Right ventricle myocardium superior (tissue), 1 donor: Measurements from ENCODE around the gene CD300H. TPM values are rescaled to one million over a fixed set of nuclear protein-coding genes. Genes with fewer than 3 reads are reported as not detected.
A peak's percentile ranks its signal among the peaks of the same experiment; 100 is the strongest.
"Not testable (repeated sequence)": the region's sequence is repeated elsewhere in the genome, so short reads cannot be mapped to it uniquely, and the experiment has no call there.

Experiments used
- ATAC-seq: fragments of 200-7000 bp; cut with Tn5 transposase; one replicate; pipeline ENCODE4 v1.9.1; 2020; ENCODE audit warnings: mild to moderate bottlenecking; ENCODE audit not compliant: poor library complexity
- DNase-seq: peaks from one replicate; pipeline ENCODE4 v3.0.0-alpha.2; 2020
- intact Hi-C: fragments of 100-400 bp; cut with DNase I; formaldehyde crosslinking; loops from one replicate; pipeline ENCODE4 v1.11.2; 2022
- total RNA-seq: library from RNA; stranded (reverse); fragmentation: NEBNext Ultra II Directional; extraction: Animal tissue kit (Norgen Biotek cat#: 25700); gene quantifications from one replicate; pipeline ENCODE4 v1.2.1, GENCODE V29; 2021
- donor health status: DM: no; HTN: yes; CAD: no; lungs with severe emphysema.

CD300H gene
- total RNA-seq, 1 donor from 2014 or later = not detected

DNA sequence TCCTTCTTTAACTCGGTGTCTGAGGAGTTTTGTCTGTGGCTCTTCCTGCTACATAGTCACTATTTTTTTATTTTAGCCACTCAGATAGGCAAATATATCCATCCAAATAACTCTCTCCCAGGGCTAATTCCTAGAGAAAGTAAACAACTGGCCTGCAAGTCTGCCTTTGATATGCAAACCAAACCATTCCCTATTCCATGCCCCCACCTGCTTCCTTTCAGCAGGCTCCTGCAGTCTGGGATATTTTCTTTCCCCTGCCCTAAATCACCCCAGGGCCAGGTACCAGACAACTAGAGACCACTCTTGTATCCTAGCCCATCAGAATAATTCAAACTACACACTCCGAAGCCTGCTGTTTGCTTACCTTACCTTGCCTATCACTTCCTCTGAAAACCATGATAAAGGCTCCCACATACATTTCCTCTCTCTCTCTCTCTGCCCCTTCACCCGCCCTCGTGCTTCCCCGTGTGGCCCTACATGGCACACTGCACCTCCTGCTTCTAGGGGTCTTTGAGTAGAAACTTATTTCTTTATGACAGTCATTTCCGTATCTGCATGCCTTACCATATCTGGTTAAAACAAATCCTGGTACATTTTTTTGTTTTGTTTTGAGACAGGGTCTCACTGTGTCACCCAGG lies 8.3 kb downstream of the CD300H start:
- ATAC-seq (no peak), DNase-seq (no peak)
- intact Hi-C loops = no loop called here

GRCh38 chr17:74558402-74558801 lies 8.9 kb downstream of the CD300H start:
- ATAC-seq, intact Hi-C loops, DNase-seq: not testable (repeated sequence)

- ATAC-seq (no peak), DNase-seq (no peak)
- intact Hi-C loops = no loop called here
Observed at GRCh38 chr17:74555427-74555940, 11.8 kb downstream of the CD300H start.

DNA sequence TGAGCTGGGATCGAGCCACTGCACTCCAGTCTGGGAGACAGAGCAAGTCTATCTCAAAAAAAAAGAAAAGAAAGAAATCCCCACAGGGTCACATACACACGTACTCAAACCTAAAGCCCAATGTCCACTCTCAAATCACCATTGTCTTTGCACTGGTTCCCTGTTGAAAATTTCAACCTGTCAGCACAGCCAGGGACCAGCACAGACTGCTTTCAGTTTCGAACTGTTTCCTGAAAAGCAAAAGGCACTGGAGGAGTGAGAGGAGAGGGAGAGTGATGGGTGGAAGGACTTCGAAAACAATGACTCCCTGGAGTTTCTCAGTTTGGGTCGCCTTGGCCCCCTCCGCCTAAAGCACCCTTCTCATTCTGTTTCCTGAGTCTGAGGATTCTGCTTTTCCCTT lies 12.4 kb downstream of the CD300H start:
- DNase-seq = no peak
- intact Hi-C loops = no loop called here
- ATAC-seq = no peak

DNA sequence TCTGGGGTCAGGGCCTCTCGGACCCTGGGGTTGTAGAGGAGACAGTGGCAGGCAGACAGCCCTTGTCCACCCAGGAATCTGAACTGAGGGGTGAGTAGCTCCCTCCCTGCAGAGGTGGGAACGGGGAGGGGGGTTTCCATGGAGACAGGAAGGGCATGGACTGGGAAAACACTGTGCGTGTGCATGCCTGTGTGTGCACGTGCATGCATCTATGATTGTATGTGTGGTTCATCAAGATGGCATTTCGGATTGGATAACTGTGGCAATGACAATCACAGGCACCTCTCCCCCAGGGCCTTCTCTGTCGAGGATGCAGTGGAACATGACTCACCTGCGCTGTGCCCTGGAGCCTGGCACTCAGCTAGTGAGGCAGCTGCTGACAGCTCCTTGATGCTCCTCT lies 15.3 kb downstream of the CD300H start:
- intact Hi-C loops = no loop called here
- ATAC-seq (no peak), DNase-seq (no peak)

- intact Hi-C loops = no loop called here
- DNase-seq (no peak), ATAC-seq (no peak)
Observed at GRCh38 chr17:74550602-74551001, 16.7 kb downstream of the CD300H start.

DNA sequence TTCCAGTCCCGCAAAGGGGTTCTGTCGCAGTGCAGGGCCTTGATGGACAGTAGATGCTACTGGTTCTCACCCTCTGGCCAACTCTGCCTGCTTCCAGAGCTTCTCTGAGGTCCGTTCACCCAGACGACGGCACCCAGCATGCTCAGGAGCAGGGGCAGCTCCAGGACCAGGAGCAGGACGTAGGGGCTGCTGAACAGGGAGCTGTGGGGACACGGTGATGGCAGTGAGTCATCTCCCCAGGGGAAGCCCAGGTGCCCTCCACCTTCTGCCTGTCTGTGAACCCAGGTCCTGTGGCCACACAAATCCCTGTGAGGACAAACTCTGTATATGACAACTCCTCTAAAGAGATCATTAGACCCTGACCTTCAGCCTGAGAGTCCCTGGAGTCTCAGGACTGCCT lies 18.0 kb downstream of the CD300H start:
- intact Hi-C loops = no loop called here
- DNase-seq = no peak
- ATAC-seq = no peak

DNA sequence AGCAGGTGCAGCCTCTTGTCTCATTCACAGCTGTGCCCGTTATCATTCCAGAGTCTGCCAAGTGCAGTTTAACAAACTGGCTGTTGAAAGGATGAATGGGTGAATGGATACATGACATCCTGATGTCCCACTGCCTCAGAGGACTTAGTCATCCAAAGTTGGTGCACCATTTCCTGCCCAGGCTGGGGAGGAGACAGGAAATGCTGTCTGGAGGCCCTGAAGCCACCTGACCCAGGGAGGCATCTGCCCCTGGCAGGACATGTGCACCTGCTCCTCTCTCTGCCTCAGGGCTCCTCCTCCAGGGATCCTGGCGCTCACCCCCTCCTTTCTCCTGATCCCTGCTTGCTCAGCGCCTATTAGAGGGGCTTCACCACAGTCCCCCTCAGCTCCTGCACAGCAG lies 19.6 kb downstream of the CD300H start:
- no peak for DNase-seq
- no peak for ATAC-seq
- intact Hi-C loops = no loop called here

GRCh38 chr17:74547264-74547663 lies 20.0 kb downstream of the CD300H start:
- ATAC-seq = no peak
- intact Hi-C loops = no loop called here
- DNase-seq = no peak

GRCh38 chr17:74546586-74546985 lies 20.7 kb downstream of the CD300H start:
- intact Hi-C loops = no loop called here
- DNase-seq = no peak
- ATAC-seq = no peak

DNA sequence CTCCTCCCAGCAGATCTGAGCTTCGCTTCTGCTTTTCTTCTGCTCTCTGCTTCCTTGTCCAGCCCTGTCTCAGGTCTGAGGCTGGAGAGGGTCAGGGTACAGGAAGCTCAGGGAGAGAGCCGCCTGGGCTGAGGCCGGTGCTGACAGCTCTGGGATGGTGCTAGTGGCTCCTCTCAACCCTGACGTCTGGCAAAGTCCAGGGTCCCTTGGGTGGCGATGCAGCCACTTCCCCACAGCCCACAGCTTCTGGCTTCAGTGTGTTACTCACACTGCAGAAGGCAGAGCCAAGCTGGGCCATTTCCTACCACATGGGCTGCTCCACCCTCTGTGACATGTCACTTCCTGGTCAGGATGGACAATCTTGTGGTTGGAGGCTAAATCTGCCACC lies 21.5 kb downstream of the CD300H start, which contains the start of gene CD300C:
Gene CD300C, minus strand, starts transcription at position 273 of the 388 bp plus-strand sequence. CDS start 333 bp downstream, outside the sequence.
- DNase-seq (peak; percentile 55), ATAC-seq (peak; percentile 67)
- intact Hi-C loops = no loop called here

DNA sequence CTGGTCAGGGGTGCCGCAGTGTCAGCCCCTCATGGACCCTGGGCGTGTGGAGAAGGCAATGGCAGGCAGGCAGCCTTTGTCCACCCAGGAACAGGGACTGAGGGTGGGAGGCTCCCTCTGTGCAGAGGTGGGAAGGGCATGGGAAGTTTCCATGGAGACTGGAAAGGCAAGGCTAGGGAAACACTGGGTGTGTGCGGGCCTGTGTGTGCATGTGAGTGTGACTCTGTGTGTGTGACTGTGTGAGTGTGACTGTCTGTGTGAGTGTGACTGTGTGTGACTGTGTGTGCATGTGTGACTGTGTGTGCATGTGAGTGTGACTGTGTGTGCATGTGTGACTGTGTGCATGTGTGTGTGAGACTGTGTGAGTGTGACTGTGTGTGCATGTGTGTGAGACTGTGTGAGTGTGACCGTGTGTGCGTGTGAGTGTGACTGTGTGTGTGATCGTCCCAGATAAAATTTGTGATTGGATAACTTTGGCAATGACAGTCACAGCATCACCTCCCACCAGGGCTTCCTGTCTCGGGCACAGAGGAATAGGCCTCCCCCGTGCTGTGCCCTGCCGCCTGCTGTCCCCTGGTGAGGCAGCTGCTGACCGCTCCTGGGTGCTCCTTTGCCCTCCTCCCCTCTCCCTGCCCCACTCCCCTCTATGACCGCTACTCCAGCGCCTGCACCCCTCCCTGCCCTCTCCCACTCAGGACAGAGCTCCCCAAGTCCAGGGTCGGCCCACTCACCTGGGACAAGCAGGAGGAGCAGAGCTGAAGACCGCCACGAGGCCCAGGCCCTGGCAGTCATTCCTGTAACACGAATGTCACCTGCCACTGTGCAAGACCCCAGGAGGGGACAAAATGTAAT lies 22.1 kb downstream of the CD300H start:
- intact Hi-C loops = no loop called here
- DNase-seq (no peak), ATAC-seq (peak; percentile 15)

GRCh38 chr17:74543891-74544760 lies 23.2 kb downstream of the CD300H start:
- ATAC-seq (no peak), DNase-seq (no peak)
- intact Hi-C loops = no loop called here

DNA sequence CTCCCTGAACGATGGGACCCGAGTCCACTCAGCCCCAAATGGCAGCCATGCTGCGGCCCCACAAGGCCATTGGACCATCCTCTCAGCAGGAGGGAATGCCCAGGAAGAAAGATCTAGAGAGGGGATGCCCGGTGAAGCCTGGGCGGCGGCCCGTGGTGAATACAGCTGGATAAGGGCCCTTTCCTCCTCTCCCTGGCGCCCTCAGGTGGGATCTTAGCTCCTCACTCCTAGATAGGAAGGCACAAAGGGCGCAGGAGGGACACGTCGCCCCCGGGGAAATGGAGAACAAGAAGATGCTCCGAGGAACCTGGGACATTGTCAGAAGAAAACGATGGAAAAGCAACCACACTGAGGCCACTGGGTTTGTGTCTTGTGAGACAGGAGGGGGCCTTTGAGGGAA lies 23.9 kb downstream of the CD300H start:
- ATAC-seq (no peak), DNase-seq (no peak)
- intact Hi-C loops = no loop called here

GRCh38 chr17:74542727-74543383 lies 24.5 kb downstream of the CD300H start:
- ATAC-seq (no peak), DNase-seq (no peak)
- intact Hi-C loops = no loop called here

DNA sequence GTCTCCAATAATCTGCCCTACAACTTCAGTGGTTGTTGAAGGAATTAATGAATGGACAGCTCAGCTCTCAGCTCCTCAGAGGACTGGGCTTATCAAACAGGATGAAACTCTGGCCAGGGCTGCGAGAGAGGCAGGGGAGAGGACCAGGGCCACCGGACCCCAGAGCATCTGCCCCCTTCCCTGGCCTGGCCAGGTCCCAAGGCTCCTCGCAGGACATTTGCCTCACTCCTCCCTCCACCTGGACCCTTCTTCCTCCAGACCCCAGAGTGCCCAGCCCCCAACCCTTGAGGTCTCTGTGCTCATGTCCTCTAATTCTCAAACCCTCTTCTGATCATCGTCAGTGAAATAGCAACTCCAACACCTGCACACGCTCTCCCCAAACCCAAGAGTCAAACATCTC lies 25.1 kb downstream of the CD300H start:
- intact Hi-C loops = no loop called here
- ATAC-seq (no peak), DNase-seq (no peak)

DNA sequence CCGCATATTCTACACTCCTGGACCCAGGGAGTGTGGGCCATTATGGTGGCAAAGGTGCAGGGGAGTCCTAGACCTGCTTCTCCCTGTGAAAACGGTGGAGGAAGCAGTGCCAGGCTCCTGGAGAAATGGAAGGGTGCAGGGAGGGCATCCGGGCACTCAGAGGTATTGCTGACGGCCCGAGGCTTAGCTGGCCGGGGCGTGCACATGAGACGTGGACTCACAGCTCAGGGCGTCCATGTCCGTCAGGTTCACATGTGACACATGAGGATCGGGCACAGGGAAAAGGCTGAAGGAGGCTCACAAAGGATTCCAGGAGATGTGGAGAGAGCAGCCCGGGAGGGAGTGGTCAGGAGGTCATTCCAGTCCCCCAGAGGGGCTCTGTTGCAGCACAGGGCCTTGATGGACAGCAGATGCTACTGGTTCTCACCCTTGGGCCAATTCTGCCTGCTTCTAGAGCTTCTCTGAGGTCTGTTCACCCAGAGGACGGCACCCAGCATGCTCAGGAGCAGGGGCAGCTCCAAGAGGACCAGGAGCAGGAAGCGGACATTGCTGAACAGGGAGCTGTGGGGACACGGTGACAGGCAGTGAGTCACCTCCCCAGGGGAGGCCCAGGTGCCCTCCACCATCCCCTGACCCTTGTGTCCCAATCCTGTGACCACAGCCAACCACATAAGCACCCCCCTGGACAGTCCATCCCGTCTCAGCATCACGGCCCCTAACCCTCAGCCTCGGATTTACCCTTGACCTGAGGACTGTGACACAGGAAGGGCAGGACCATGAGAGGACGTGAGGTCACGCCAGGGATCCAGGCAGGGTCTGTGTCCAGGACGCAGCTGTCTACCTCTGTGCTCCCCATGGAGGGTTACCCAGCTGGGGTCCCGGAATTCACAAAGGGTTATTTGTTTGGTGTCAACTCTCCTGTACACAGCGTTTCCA lies 25.9 kb downstream of the CD300H start:
- DNase-seq = no peak
- ATAC-seq = no peak
- intact Hi-C loops = no loop called here
